GM19099 (cell line): ENCODE data around the gene FADS1.

Experiments
- POLR2A ChIP-seq: IDR thresholded peaks from 3 replicates; pipeline ENCODE4 v1.6.1; 2011; ENCODE audit warnings: low read depth; ENCODE audit not compliant: insufficient read length; ENCODE audit errors: extremely low read depth

The FADS1 gene

GRCh38 chr11:61836193-61836592, 19.4 kb upstream of the FADS1 start:
- no peak for TF ChIP-seq POLR2A

GRCh38 chr11:61834278-61835048, 17.7 kb upstream of the FADS1 start:
- TF ChIP-seq POLR2A = peak; percentile 71

DNA sequence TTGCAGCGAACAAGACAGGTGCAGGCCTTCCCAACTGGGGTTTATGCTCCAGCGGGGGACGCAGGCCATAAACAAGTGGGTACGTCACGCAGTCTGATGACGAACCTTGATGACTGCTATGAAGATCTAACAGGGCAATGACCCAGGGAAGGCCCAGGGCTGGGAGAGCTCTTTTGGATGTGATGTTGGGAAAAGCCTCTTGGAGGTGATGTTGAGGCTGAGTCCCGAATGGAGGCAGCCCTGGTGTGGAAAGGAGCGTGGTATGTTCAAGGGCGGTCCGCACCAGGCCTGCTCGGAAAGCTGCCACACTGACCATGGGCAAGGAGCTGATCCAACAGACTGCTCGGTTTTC, 17.1 kb upstream of the FADS1 start:
- no peak for TF ChIP-seq POLR2A

DNA sequence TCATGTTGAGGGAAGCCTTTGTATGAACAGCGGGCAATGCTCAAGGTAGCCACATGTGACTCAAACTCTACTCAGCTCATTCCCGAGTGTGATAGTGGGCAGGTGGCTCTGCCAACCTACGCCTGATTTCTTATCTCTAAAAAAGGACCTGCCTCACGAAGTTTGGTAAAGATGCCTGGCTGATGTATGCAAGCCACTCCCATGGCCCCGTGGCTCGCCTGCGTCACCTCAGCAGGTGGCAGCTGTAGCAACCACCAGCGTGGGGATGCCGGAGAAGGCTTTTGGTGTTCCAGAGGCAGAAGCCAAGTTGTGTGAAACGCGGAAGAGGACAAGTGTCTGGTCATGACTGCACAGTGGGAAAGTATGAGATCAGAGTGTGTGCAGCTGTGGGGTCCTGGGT, 16.7 kb upstream of the FADS1 start:
- no peak for TF ChIP-seq POLR2A

DNA sequence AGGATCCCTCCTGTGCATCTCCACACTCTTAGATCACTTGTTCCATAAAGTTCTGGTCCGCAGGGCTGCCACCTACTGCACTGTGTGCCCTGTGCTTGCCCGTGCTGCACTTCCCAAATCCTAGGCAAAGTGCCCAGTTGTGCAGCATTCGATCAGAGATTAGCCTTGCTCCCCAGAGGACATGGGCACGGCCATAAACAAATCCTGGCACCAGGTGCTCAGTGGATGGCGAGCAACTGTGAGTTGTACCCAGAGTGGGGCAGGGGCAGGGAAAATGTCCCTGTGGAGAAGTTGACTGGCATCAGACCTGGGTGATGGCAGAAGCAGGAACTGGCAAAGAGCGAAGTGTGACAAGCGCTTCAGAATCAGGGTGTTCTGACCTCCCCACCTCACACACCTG, 16.0 kb upstream of the FADS1 start:
- no peak for TF ChIP-seq POLR2A

- peak; percentile 18 for TF ChIP-seq POLR2A
These were observed 15.4 kb upstream of the FADS1 start for GRCh38 chr11:61832207-61832606.

DNA sequence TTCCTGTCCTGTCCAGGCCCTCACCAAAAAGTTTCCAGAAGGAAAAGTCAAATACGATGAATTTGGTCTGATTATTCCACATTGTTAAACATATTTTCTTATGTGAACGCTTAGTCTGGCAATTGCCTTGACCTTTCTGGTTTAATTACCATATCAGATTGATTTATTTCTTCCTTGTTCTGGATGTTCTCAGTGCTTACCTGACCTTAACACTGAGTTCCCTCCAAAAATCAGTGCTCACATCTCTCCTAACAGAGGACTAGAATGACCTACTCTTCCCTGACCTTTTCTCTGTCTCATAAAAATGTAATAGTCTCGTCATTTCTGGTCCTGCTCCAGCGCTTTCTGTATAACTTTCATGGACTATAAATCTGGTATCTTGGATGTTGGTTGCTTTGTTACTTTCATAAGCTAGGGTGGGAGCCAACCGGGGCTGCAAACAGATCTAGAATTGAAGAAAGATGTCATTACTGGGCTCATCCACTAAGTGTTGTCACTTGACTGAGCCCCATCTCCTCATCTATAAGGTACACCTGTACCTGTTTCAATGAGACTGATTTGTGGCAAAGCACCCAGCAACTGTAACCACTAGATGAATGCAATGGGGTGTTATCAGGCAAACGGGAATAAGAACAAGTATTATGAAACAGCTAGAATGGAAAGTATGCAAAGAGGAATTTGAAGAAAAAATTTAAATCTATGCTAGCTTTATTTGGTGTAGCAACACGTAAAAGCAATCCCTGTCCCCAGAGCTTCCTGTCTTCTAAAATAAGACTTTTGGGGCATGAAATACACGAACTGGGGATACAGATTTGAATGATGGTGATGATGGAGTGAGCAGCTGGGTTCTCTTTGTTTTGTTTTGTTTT, 13.7 kb upstream of the FADS1 start:
- peak; percentile 1 for TF ChIP-seq POLR2A

- no peak for TF ChIP-seq POLR2A
These were observed 13.0 kb upstream of the FADS1 start for GRCh38 chr11:61829806-61830205.

GRCh38 chr11:61828629-61829407, 12.0 kb upstream of the FADS1 start:
- peak; percentile 41 for TF ChIP-seq POLR2A

GRCh38 chr11:61828379-61828628, 11.5 kb upstream of the FADS1 start:
- no peak for TF ChIP-seq POLR2A

GRCh38 chr11:61827571-61828378, 11.0 kb upstream of the FADS1 start, which contains the start of gene FADS2:
Gene FADS2 (plus strand): TSS chr11:61828300. CDS start chr11:61828391, 91 bp downstream.
- peak; percentile 94 for TF ChIP-seq POLR2A

GRCh38 chr11:61826930-61827570, 10.2 kb upstream of the FADS1 start:
- TF ChIP-seq POLR2A = no peak

GRCh38 chr11:61820174-61820573, 3.4 kb upstream of the FADS1 start:
- no peak for TF ChIP-seq POLR2A
